Hepatocyte (in vitro differentiated cells): ENCODE results near the gene TMEM255B. TPM values are rescaled to one million over a fixed set of nuclear protein-coding genes. Genes with fewer than 3 reads are reported as not detected.
A peak's percentile ranks its signal among the peaks of the same experiment; 100 is the strongest.

ENCODE experiments used
- DNase-seq: peaks from one replicate; pipeline ENCODE4 v3.0.0-alpha.2; 2016; ENCODE audit warnings: low spot score
- H2AFZ ChIP-seq: fragments of 200-600 bp; sonication (generic); 2 replicates; pipeline ENCODE4 v1.6.0; 2016; ENCODE audit warnings: antibody characterized with exemption, mild to moderate bottlenecking
- H3K27ac ChIP-seq: fragments of 200-600 bp; sonication (generic); 2 replicates; pipeline ENCODE4 v1.5.1; 2016; ENCODE audit warnings: mild to moderate bottlenecking
- H3K27me3 ChIP-seq: fragments of 200-600 bp; sonication (generic); 2 replicates; pipeline ENCODE4 v1.6.1; 2016
- H3K36me3 ChIP-seq: fragments of 200-600 bp; sonication (generic); replicated peaks from 2 replicates; pipeline ENCODE4 v1.5.1; 2016; ENCODE audit warnings: low read depth; ENCODE audit not compliant: insufficient read depth
- H3K4me1 ChIP-seq: fragments of 200-600 bp; sonication (generic); 2 replicates; pipeline ENCODE4 v1.5.1; 2016; ENCODE audit warnings: mild to moderate bottlenecking, moderate library complexity; ENCODE audit not compliant: insufficient read depth
- H3K4me2 ChIP-seq: fragments of 200-600 bp; sonication (generic); 2 replicates; pipeline ENCODE4 v1.6.0; 2016
- H3K4me3 ChIP-seq: fragments of 200-600 bp; sonication (generic); 2 replicates; pipeline ENCODE4 v1.5.1; 2016; ENCODE audit warnings: mild to moderate bottlenecking
- H3K79me2 ChIP-seq: fragments of 200-600 bp; sonication (generic); 2 replicates; pipeline ENCODE4 v1.6.0; 2017; ENCODE audit warnings: mild to moderate bottlenecking
- H3K9me2 ChIP-seq: fragments of 200-600 bp; sonication (generic); replicated peaks from 2 replicates; pipeline ENCODE4 v1.6.0; 2017; ENCODE audit warnings: mild to moderate bottlenecking; ENCODE audit not compliant: insufficient read depth
- H3K9me3 ChIP-seq: fragments of 200-600 bp; sonication (generic); 2 replicates; pipeline ENCODE4 v1.5.1; 2016; ENCODE audit warnings: low read depth, mild to moderate bottlenecking
- H4K20me1 ChIP-seq: fragments of 200-600 bp; sonication (generic); 2 replicates; pipeline ENCODE4 v1.6.0; 2016; ENCODE audit warnings: mild to moderate bottlenecking; ENCODE audit not compliant: insufficient read depth, poor library complexity, severe bottlenecking
- CTCF ChIP-seq: fragments of 200-600 bp; sonication (generic); IDR thresholded peaks from 2 replicates; pipeline ENCODE4 v1.5.1; 2016; ENCODE audit warnings: antibody characterized with exemption, mild to moderate bottlenecking; ENCODE audit not compliant: poor library complexity
- EZH2 ChIP-seq: fragments of 200-600 bp; sonication (generic); IDR thresholded peaks from 2 replicates; pipeline ENCODE4 v1.6.1; 2016; ENCODE audit warnings: antibody characterized with exemption, mild to moderate bottlenecking, borderline replicate concordance
- EZH2phosphoT487 ChIP-seq: fragments of 200-600 bp; sonication (generic); IDR thresholded peaks from one replicate; pipeline ENCODE4 v1.6.1; 2018; ENCODE audit warnings: antibody characterized with exemption, mild to moderate bottlenecking, low read depth, moderate library complexity; ENCODE audit not compliant: unreplicated experiment, severe bottlenecking
- WGBS: methylation state at CpG from one replicate; pipeline ENCODE4 v1.1.6; 2016; ENCODE audit warnings: low lambda C conversion rate; ENCODE audit errors: missing lambda C conversion rate; 5-methylcytosine and 5-hydroxymethylcytosine counted together
- polyA plus RNA-seq: library from polyadenylated mRNA; unstranded; fragments of >200 nt; fragmentation: Nextera tagmentation; extraction: Ambion mirVana; gene quantifications from 2 replicates; pipeline ENCODE4 v1.2.1, GENCODE V29; 2016
- total RNA-seq: library from RNA; depleted of rRNA; stranded (reverse); fragments of >200 nt; gene quantifications from 2 replicates; pipeline ENCODE4 v1.2.3, GENCODE V29; 2014

Gene TMEM255B
- total and polyA plus RNA-seq, 2 experiments from 2014 or later, result 0.10 to 4.0 TPM

- Histone ChIP-seq H4K20me1 (no peaks in the 10 kb centered on the region), H3K79me2 (no peaks in the 10 kb centered on the region), H2AFZ (no peak overlapping the region), H3K27me3 (no peaks in the 10 kb centered on the region), H3K4me1 (peaks cover 18% of the 10 kb centered on the region), H3K4me3 (no peak overlapping the region), H3K4me2 (no peak overlapping the region), H3K36me3 (no peaks in the 10 kb centered on the region), H3K27ac (no peak overlapping the region), H3K9me3 (no peaks in the 10 kb centered on the region), H3K9me2 (no peaks in the 10 kb centered on the region)
- TF ChIP-seq EZH2 (no peak), EZH2phosphoT487 (no peak)
- 76% methylated on average over 15 of the region's 15 CpGs for WGBS
- DNase-seq, result no peak
Observed at GRCh38 chr13:113741191-113741668, 17.8 kb upstream of the TMEM255B start.

GRCh38 chr13:113742000-113742441 lies 17.0 kb upstream of the TMEM255B start:
- Histone ChIP-seq H3K4me2 (no peak overlapping the region), H3K4me3 (no peak overlapping the region), H3K27me3 (no peaks in the 10 kb centered on the region), H3K4me1 (peaks cover 15% of the 10 kb centered on the region), H3K9me2 (no peaks in the 10 kb centered on the region), H2AFZ (no peak overlapping the region), H3K36me3 (no peaks in the 10 kb centered on the region), H3K27ac (peak overlapping the region; percentile 26), H4K20me1 (no peaks in the 10 kb centered on the region), H3K79me2 (no peaks in the 10 kb centered on the region), H3K9me3 (no peaks in the 10 kb centered on the region)
- TF ChIP-seq CTCF, result peak; percentile 32
- TF ChIP-seq EZH2, result no peak
- DNase-seq, result peak; percentile 79
- WGBS, result 41% methylated on average over 15 of the region's 15 CpGs

GRCh38 chr13:113742445-113743120 lies 16.4 kb upstream of the TMEM255B start:
- TF ChIP-seq EZH2phosphoT487 (no peak), CTCF (no peak), EZH2 (no peak)
- no peak for DNase-seq
- no peak overlapping the region for H3K4me3 ChIP-seq
- peaks cover 15% of the 10 kb centered on the region for H3K4me1 ChIP-seq
- H3K36me3 ChIP-seq, result no peaks in the 10 kb centered on the region
- no peak overlapping the region for H2AFZ ChIP-seq
- H3K4me2 ChIP-seq, result no peak overlapping the region
- no peaks in the 10 kb centered on the region for H3K27me3 ChIP-seq
- peak overlapping the region; percentile 26 for H3K27ac ChIP-seq
- no peaks in the 10 kb centered on the region for H3K9me2 ChIP-seq
- 80% methylated on average over 21 of the region's 21 CpGs for WGBS
- no peaks in the 10 kb centered on the region for H3K9me3 ChIP-seq
- H4K20me1 ChIP-seq, result no peaks in the 10 kb centered on the region
- H3K79me2 ChIP-seq, result no peaks in the 10 kb centered on the region

- no peak overlapping the region for H3K27ac ChIP-seq
- H3K9me3 ChIP-seq, result no peaks in the 10 kb centered on the region
- no peak for TF ChIP-seq EZH2phosphoT487
- 97% methylated on average over 20 of the region's 24 CpGs for WGBS
- no peak overlapping the region for H2AFZ ChIP-seq
- no peaks in the 10 kb centered on the region for H3K27me3 ChIP-seq
- no peaks in the 10 kb centered on the region for H3K36me3 ChIP-seq
- H3K4me2 ChIP-seq, result no peak overlapping the region
- no peaks in the 10 kb centered on the region for H3K79me2 ChIP-seq
- DNase-seq, result no peak
- H4K20me1 ChIP-seq, result no peaks in the 10 kb centered on the region
- H3K4me1 ChIP-seq, result peaks cover 15% of the 10 kb centered on the region
- no peaks in the 10 kb centered on the region for H3K9me2 ChIP-seq
- no peak overlapping the region for H3K4me3 ChIP-seq
Observed at GRCh38 chr13:113743366-113744195, 15.4 kb upstream of the TMEM255B start.
